ENCODE results near the gene EPHA3.

GRCh38 chr3:89312141-89312540, 204.7 kb downstream of the EPHA3 start:
- no peak for TF ChIP-seq CTCF (conservative IDR thresholded peaks at IDR 0.05; ENCODE audit: low read length)
- TF ChIP-seq EZH2phosphoT487 (IDR thresholded peaks at IDR 0.05; ENCODE audit: borderline replicate concordance): no peak
